Measurements from ENCODE around the gene PIK3R5.
A peak's percentile ranks its signal among the peaks of the same experiment; 100 is the strongest.

The PIK3R5 gene

GRCh38 chr17:8924595-8924994 lies 40.9 kb downstream of the PIK3R5 start:
- no peak overlapping the region for H3K4me3 ChIP-seq (ENCODE audit: low read length)
- DNase-seq (ENCODE audit: low read depth), result no peak
- TF ChIP-seq, protein P1, sequence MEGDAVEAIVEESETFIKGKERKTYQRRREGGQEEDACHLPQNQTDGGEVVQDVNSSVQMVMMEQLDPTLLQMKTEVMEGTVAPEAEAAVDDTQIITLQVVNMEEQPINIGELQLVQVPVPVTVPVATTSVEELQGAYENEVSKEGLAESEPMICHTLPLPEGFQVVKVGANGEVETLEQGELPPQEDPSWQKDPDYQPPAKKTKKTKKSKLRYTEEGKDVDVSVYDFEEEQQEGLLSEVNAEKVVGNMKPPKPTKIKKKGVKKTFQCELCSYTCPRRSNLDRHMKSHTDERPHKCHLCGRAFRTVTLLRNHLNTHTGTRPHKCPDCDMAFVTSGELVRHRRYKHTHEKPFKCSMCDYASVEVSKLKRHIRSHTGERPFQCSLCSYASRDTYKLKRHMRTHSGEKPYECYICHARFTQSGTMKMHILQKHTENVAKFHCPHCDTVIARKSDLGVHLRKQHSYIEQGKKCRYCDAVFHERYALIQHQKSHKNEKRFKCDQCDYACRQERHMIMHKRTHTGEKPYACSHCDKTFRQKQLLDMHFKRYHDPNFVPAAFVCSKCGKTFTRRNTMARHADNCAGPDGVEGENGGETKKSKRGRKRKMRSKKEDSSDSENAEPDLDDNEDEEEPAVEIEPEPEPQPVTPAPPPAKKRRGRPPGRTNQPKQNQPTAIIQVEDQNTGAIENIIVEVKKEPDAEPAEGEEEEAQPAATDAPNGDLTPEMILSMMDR (conservative IDR thresholded peaks at IDR 0.05; ENCODE audit: low read length), result no peak

DNA sequence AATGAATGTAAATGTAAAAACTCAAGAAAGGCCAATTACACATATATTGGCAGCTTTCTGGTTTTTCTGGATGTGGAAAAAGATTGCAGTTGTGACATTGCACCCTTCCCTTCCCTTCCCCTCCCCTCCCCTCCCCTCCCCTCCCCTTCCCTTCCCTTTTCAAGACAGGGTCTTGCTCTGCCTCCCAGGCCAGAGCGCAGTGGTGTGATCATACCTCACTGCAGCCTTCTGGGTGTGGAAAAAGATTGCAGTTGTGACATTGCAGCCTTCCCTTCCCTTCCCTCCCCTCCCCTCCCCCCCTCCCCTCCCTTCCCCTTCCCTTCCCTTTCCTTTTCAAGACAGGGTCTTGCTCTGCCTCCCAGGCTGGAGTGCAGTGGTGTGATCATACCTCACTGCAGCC lies 41.7 kb downstream of the PIK3R5 start:
- DNase-seq (ENCODE audit: low read depth), result no peak
- no peak overlapping the region for H3K4me3 ChIP-seq (ENCODE audit: low read length)
- TF ChIP-seq, protein P1 (conservative IDR thresholded peaks at IDR 0.05; ENCODE audit: low read length), result no peak

- no peak overlapping the region for H3K4me3 ChIP-seq (ENCODE audit: low read length)
- TF ChIP-seq, protein P1 (conservative IDR thresholded peaks at IDR 0.05; ENCODE audit: low read length), result no peak
- DNase-seq (ENCODE audit: low read depth), result no peak
These were observed 42.6 kb downstream of the PIK3R5 start for GRCh38 chr17:8922928-8923327.

GRCh38 chr17:8922451-8922850 lies 43.1 kb downstream of the PIK3R5 start:
- DNase-seq (ENCODE audit: low read depth), result peak; percentile 96
- no peak overlapping the region for H3K4me3 ChIP-seq (ENCODE audit: low read length)
- TF ChIP-seq, protein P1 (conservative IDR thresholded peaks at IDR 0.05; ENCODE audit: low read length), result no peak

GRCh38 chr17:8921147-8921546 lies 44.4 kb downstream of the PIK3R5 start:
- TF ChIP-seq, protein P1 (conservative IDR thresholded peaks at IDR 0.05; ENCODE audit: low read length), result no peak
- DNase-seq (ENCODE audit: low read depth), result no peak
- no peak overlapping the region for H3K4me3 ChIP-seq (ENCODE audit: low read length)

DNA sequence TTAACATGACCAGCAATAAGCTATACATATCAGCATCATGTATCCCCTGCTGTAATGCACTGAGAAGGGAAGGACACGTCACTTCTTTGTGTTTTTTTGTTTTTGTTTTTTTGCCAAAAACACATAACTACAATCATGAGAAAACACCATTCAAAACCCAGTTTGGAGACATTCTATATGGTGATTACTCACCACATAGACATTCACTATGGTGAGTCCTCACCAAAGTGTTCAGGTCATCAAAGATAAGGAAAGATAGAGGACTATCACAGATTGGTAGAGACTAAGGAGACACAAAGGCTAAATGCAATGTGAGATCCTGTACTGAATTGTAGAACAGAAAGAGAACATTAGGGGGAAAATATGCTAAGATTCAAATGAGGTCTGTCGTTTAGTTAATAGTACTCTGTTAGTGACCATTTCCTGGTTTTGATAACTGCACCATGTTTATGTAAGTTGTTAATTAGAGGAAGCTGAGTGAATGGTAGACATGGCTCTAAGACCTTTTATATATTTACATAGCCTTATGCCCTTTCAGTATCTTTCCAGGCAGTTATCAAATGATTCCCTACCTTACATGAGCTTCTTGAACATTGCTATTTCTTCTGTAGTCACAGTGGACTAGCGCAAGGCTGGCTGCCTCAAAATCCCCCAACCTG lies 46.6 kb downstream of the PIK3R5 start:
- TF ChIP-seq, protein P1 (conservative IDR thresholded peaks at IDR 0.05; ENCODE audit: low read length), result no peak
- no peak for DNase-seq (ENCODE audit: low read depth)
- H3K4me3 ChIP-seq (ENCODE audit: low read length), result no peak overlapping the region

DNA sequence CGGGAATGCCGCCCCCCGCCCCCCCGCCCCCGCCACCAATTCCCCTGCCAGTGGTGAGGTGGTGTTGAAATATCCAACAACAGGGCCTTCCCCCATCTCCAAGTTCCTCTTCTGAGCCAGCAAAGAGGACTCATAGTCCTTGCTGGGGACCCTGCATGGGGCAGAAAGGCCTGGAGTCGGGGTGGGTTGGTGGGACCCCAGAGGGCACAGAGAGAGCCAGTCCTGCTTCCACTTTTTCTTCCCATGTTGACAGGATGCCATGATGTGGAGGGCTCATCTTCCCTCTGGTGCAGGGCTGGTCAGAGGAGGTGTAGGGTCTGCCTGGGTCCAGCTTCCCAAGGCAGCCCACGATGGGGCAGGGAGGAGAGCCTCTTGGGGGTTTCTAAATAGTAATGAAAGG lies 49.0 kb downstream of the PIK3R5 start:
- TF ChIP-seq, protein P1 (conservative IDR thresholded peaks at IDR 0.05; ENCODE audit: low read length), result no peak
- no peak overlapping the region for H3K4me3 ChIP-seq (ENCODE audit: low read length)

More for the DNA sequence above, 49.0 kb downstream of the PIK3R5 start:
- DNase-seq (ENCODE audit: low read depth), result no peak

Data from AG10803 (cell line).